PC-3 (cell line): Measurements from ENCODE around the gene SPINK1.

ENCODE experiments used
- CTCF ChIP-seq: fragments of 300-600 bp; sonication (generic); conservative IDR thresholded peaks from 2 replicates; pipeline ENCODE4 v1.5.1; 2017; ENCODE audit warnings: antibody characterized with exemption, low read depth, mild to moderate bottlenecking, low read length
- EZH2 ChIP-seq: fragments of 300-600 bp; sonication (generic); IDR thresholded peaks from one replicate; pipeline ENCODE4 v1.6.1; 2017; ENCODE audit warnings: antibody characterized with exemption, mild to moderate bottlenecking, low read length; ENCODE audit not compliant: unreplicated experiment
- EZH2phosphoT487 ChIP-seq: fragments of 300-600 bp; sonication (generic); IDR thresholded peaks from 2 replicates; pipeline ENCODE4 v1.6.1; 2018; ENCODE audit warnings: mild to moderate bottlenecking, antibody characterized with exemption, low read length, borderline replicate concordance

GRCh38 chr5:147791181-147791580 lies 40.3 kb downstream of the SPINK1 start:
- TF ChIP-seq EZH2 (no peak), CTCF (no peak), EZH2phosphoT487 (no peak)
